GM04504 (cell line): ENCODE measurements around the gene CCDC6.
"Not testable (repeated sequence)": the region's sequence is repeated elsewhere in the genome, so short reads cannot be mapped to it uniquely, and the experiment has no call there.

ENCODE experiments used
- DNase-seq: peaks from one replicate; pipeline ENCODE4 v3.0.0-alpha.2; 2012; ENCODE audit warnings: low read depth

CCDC6 gene

DNA sequence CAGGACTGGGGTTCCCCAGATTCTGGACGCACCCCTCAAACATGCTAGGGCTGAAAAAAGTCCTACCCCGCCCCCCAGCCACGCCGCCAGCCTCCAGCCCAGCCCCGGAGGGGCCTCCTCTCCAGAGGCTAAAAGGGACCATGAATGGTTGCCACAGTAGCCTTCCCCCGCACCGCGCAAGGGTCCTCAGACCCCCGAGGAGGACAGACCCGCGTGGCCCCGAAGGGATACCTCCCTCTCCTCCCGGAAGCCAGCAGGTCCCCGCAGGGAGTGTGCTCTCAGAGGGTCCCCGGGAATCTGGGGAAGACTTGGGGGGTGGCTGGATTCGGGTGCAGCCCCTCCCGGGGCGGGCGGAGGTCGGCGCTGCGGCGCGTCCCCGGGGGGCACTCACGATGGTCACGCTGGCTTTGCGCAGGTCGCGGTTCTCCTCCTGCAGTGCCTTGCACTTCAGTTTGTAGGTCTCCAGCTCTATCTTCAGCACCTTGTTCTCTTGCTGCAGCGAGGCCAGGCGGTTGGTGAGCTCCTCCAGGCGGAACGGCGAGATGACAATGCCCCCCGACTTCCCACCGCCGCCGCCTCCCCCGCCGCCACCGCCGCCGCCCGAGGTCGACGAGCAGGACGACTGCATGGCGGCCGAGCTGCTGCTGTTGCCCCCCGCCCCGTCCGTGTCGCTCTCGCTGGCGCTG, 482 bp downstream of the CCDC6 start:
- no peak for DNase-seq

DNA sequence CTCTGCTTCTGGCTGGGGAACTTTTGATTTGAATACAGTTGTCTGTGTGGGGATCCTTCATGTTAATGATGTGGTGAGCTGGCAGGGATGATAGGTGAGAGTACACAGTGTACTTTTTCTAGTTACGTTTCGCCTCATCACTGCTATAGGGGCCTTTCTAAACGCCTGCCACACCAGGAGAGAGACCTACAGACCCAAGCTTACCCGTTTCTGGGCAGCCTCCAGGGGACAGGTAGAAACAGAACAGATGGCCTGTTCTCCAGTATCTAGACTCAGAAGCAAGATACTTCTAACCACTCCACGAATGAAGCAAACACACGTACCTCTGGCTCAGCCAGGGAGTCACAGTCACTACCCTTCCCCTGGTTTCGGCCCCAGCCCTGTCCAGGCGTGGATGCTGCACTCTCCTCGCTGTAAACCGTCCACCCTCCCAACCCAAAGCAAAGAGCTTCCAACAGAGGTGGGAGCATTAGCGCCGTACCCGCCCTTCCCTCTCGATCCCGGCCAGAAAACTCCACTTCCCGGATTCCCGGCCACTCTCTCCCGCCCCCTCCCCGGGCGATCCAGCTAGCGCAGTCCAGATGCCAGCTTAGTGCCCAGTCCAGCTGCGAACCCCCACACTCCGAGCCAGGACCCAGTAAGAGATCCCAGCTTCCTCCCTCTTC, 1.2 kb downstream of the CCDC6 start:
- DNase-seq, result no peak

DNA sequence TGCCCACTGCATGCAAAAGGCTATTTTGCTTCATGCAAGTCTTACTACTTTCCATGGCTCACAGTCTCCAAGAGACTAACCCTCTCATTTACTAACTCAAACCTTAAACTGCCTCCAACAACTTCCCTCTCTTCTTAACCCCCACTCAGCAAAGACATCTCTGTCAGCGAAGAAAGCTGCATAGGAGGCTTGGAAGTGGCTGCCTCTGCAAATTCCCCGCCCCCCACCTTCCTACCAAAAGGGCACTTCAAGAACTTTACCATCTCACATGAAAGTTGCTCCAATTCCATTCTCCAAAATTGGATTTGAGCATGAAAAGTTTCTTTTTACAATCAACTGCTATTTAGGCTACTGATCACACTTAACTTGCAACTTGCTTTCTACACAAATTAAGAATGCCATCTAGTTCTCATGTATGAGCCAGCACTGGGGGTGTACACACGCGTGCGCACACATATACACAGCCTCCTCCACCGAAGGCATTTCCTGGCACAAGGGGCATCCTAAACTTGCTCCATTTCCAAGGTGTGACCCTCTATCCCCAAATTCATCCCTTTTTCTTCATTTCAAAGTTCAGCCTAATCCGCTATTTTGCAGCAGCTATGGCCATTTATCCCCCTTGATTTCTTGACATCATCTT, 1.8 kb downstream of the CCDC6 start:
- no peak for DNase-seq

DNA sequence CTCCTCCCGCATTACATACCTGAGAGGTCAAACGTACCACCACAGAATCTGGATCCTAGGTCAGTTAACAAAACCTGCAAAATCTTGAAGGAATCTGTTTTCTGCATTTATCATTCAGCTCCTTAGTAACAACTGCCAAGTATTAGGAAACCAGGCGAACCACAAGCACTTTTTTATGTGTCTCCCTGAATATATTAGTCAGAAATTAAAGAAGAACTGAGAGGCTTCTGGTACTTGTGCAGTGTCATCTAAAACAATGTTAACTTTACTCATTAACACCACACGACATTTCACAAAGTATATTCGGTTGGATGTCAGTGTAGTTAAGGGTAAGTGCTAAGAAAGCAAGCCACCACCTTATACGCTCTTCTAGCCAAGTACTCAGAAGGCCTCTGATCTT, 2.5 kb downstream of the CCDC6 start:
- DNase-seq, result no peak

DNA sequence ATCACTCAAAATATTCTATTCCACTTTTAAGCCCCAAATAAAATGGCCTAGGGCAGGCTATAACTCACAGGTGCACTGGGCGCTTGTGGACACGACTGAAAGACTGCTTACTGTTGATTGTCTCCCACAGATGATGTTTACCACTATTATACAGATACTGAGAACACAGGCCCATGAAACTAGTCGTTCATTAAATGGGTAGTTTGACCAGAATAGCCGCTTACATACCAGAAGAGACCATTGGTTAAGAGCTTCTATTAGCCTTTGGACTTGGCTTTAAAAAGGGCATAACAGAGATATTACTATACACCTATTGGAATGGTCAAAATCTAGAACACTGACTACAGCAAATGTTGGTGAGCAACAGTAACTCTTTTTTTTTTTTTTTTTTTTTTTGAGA, 4.3 kb downstream of the CCDC6 start:
- DNase-seq, result no peak

DNA sequence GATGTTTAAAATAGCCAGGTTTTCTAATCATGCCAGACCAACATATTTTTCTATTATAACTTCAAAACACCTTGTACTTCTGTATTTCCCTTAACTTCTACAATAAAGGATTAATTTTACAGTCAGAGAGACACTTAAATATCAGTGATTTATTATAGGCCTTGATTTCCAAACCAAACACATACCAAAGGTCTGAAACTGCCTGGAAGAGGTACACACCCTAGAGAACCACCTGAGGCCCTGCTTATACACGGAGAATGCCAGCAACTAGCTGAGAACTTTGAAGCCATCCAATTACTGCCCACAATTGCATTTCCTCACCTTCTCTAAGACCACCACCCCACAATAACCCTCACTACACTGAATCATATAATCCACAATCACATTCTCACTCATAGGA, 4.9 kb downstream of the CCDC6 start:
- DNase-seq, result no peak

DNA sequence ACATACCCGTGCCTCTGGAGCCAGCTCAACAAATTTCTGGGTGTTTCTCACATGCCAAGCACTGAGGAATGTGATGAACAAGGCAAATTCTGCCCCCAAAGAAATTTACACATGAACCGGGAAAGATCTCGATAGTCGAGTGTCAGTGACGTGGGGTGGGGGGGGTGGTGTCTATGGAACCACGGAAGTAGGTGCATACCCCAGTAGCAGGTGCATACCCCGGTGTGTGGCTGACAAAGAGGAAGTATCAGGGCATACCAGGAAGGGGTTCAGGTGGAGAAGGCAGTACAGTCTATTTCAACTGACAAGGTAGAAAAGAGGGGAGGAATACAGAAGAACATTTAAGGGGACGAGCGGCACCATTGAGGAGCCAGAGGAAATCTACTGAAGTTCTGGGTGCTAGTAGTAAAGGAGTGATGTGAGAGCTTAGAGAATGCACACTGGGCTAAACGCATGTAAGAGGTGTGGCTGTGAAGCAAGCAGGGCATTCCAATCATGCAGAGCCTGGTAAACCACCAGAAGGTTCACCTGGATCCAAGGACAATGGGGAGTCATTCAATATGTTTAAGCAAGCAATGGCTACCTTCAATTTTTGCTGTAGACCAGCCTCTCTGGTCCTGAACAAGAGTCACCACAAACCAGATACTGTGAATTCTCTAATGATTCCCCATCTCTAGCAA, 6.2 kb downstream of the CCDC6 start:
- DNase-seq, result no peak

DNA sequence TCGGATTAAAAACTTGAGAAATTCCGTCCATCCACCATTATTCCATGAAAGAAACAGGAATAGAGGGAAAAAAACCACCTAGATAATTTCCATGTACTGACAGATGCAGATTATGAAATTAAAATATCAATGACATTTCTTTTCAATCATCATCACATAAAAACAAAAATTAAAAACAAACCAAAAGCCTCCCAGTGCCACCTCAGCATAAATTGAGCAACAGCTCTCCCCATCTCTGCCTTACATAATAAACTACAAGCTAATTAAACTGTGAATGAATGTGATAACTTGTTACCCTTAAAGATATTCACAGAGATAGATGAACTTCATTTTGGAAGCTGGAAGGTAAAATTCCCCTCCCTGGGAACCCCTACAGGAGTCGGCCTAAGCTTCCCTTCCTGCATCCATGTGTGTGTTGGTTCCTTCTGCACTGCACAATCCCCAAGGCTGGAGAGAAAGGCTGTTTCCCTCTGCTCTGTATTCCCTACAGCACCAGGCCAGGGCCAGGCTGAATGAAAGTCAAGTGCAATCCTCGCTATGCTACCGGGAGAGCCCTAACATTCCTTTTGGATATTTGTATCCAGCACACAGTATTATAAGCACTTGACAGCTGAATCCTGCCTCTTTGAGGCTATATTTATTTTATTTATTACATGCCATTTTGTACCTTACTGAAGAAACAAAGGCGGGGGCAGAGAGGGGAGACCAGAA, 8.1 kb downstream of the CCDC6 start:
- no peak for DNase-seq

DNA sequence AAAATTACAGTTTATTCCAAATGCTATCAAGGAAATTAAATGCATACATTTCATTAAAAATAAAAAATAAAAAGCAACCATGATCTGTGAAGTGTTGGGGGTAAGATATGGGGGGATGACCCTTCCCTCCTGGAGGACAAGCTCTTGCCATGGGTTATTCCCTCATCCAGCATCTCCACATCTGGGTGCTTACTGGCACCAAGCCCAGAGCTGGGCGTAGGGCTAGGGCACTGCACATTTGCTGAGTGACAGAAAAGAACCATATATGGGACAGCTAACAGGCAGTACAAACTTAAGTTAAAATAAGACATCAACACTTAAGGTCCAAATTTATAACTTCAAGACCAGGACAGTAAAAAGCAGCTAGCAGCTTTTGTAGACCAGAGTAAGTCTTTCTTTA, 10.2 kb downstream of the CCDC6 start:
- DNase-seq, result no peak

DNA sequence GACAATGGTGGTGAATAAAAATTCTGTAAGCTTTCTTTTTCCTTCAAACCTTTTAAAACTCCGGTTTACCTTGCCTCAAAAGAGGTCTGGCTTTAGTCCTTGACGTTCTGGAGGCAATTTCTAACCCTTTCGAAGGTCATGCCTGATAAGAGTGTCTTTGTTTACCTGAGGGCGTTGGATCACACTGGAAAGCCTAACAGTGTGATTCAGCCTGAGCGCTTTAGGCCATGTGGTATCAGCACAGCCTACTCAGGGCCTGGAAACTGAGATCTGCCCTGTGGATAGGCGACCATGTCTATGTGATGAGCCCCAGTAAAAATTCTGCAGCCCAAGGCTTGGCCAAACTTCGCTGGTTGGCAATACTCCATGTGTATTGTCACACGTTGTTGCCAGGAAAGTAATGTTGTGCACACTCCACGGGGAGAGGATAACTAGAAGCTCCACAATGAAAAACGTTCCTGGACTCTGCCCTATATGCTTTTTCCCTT, 10.7 kb downstream of the CCDC6 start:
- DNase-seq, result no peak

DNA sequence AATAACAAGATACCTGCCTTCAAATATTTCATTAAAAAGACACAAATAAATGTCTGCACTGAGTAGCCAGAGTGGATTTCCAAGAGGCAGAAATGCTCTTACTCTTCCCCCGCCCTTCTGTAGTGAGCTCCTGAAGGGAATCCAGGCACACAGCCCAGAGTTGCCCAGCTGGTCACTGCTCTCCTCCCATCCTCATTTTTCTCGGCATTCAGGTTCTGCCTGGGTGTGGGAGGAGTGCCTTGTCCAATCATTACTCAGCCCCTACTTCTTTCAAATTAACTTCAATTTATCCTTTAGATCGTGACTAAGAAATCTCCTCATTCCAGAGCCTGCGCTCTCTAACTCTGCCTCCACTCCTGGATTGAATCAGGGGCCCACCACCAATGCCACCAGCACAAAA, 12.2 kb downstream of the CCDC6 start:
- peak; percentile 59 for DNase-seq

DNA sequence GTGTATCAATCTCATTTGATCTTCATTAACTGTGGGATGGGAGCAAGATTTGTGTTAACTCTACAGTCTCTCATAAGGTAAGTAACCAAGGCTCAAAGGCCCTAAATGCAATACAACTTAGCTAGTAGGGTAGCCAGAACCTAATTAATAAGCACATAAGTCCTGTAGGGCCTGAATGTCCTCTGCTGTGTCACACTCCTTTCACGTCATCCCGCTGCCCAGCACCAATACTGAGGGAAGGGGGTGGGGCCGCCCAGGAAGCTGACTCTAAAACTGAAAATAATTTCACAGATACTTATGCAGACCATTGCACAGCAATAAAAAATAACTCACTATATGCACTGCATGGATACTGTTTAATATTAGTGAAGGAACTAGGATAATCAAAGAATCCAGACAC, 13.7 kb downstream of the CCDC6 start:
- no peak for DNase-seq

DNA sequence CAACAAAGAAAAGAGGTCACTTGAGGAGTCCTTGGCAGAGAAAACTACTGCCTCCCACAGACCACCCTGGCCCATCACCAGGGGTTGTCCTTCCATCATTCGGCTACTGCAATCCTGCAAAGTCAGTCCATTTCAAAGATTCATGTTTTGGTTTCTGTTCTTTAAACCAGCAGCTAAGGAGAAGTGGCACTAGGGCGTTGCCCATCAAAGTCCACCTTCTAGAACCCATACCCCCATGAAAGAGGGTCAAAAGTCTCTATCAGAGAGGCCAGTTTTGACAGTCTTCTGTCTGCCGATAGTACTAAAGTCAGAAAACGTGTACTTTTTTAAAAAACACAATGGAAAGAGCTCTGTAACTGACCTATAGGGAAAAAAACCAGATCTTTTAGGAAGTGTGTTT, 14.4 kb downstream of the CCDC6 start:
- DNase-seq, result no peak

DNA sequence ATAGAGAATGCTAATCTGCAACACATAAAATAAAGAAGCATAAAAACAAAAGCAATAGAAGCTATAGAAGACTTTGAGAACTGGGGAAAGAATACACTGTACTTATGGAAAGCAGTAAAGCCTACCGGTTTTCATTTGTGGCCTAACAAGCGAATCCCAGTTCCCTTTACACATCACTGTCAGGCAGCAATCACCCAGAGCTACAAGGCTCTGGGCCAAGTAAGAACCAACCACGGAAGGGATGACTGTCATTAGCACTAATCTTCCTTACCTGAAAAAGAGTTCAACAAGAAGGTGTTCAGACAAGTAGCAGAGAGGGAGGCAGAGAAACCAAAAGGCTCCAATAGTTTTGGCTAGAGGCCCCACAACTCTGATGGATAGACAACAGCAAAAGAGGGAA, 15.0 kb downstream of the CCDC6 start:
- no peak for DNase-seq

DNA sequence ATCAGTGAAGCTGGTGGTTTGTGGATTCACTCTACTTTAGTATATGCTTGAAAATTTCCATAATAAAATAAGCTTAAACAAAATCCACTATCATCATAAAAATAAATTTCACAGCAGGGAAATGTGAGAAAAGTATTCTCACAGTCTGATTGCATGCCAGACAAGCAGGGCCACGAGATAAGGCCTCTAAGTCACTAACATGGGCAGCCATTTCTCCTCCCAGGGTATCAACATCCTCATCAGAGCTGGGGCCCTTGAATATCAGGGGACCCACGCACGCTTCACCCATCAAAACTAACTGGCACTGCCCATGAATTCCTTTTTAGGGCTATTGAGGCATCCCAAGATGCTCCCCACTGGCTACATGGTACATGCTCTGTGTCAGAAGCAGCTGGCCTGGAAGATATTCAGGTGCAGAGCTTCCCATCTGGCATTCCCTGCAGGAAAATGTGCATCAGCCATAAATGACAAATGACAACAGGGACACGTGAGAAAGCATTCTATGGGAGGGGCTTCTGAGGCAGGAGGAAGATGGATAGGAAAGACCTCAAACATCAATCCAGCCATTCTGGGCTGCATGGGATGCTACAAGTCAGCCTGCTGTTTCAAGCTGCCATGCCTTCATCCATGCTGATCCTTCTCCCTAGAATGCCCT, 17.4 kb downstream of the CCDC6 start:
- DNase-seq, result no peak

DNA sequence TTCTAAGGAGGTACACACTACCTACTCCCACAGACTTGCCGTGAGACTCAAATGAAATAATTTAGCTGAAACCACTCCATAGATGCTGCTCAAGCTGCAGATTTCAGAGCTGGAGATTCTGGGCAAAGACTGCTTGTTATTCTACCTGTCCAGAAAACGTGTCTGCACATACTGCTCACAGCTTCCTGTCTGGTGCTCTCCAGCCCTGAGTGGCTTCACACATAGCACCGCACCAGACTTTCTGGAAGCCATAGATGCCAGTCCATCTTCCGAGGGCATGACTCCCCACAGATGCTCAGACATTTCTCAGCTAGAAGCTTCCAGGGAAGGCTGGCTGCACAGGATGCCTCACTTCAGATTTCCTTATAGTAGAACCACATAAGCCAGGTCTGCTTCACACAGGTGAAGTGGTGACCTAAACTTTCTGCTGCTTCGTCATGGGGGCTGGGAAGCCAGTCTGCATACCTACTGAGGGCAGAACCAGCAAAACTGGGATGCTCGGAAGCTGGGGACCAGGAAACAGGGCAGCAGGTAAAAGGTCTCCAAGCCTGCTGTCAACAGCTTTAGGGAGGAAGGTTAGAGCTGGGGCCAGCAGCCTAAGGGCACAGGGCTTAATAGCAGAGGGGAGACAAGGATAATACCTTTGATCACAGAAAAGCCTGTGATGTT, 18.2 kb downstream of the CCDC6 start:
- no peak for DNase-seq

DNA sequence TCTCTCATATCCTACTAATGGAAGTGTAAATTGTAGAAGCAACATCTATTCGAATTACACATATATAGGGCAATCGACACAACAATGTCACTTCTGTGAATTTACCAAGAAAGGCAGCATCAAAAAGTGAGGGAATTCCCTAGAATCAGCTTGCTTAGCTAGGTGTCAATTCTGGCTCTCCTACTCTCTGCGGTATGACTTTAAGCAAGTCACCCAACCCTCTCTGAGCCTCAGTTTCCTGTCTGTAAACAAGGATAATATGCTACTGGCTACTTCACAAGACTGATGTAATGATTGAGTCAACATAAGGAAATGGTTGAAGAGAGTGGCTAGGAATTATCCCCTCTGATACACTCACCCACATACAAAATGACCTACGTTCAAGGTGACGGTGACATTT, 19.4 kb downstream of the CCDC6 start:
- no peak for DNase-seq

DNA sequence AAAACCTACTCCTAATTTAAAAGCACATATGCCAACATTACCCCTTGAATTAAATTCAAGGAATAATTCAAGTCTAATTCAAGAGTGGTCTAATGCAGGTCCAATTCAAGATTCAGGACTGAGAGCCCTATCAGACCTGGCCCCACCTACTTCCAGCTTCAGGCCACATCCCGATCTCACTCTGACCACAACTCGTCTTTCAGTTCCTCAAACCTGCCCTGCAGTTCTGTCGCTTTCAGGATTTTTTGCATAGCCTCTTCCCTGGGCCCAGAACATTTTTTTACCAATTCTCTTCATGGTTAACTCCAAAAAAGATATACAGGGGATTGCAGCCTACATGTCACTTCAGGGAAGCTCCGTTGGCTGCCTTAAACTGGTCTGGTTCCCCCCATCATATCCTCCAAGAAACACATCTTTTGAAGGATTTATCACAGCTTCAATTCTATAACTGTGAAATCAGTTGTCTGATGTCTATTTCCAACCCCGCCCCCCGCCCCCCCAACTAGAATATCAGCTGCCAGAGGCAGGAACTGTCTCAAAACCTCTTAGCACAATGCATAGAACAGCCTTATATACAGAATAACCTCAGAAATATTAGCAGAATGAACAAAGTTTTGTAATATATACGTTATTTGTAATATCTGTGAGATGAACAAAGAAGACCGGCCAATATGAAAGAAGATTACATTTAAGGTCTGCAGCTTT, 20.8 kb downstream of the CCDC6 start:
- DNase-seq, result no peak

DNA sequence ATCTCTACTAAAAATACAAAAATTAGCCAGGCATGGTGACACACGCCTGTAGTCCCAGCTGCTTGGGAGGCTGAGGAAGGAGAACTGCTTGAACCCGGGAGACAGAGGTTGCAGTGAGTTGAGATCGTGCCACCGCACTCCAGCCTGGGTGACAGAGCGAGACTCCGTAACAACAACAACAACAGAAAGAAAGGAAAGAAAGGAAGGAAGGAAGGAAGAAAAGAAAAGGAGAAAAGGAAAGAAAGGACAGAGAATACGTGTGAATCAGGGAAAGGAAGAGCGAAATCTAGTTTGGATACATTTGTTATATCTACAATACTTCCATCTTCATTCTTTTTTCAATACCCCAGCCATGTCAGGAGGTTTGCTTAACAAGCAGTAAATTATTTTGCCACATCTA, 21.5 kb downstream of the CCDC6 start:
- DNase-seq, result not testable (repeated sequence)

DNA sequence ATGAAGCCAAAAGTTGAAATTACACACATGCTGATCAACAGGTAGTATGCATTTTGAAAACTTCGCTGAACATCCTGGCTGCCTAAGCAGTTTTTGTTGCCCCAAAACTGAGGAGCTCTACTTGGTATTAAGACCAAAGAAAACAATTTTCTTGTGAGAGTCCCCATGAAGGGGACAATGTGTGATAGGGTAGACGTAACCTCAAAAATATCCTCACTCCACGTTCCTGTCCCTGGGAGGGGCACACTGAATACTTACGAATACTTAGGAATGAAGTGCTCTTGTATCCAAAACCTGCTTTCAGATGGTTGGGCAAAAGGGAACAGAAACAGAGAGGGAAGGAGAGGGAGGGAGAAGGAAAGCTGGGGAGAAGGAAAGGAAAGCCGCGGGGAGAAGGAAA, 24.7 kb downstream of the CCDC6 start:
- DNase-seq, result no peak
